SHP77 (cell line): ENCODE results near the gene PET100.
A peak's percentile ranks its signal among the peaks of the same experiment; 100 is the strongest.
"Not testable (repeated sequence)": the region's sequence is repeated elsewhere in the genome, so short reads cannot be mapped to it uniquely, and the experiment has no call there.

Experiments
- DNase-seq, 2 experiments: peaks; one replicate each; lab custom pipeline; 2025; lab: John Stamatoyannopoulos, UW

The PET100 gene

GRCh38 chr19:7633698-7634097, 4.1 kb downstream of the PET100 start, which contains the start of gene PCP2:
Gene PCP2 (minus strand): TSS chr19:7633719. CDS start chr19:7633457, 262 bp downstream.
- peak in 1 of 2 experiments; percentile 7 for DNase-seq

- no peak for DNase-seq
These were observed 6.1 kb downstream of the PET100 start for GRCh38 chr19:7635670-7636069.

GRCh38 chr19:7636317-7636690, 6.7 kb downstream of the PET100 start:
- no peak for DNase-seq

GRCh38 chr19:7636691-7637373, 7.2 kb downstream of the PET100 start, which contains the start of gene STXBP2:
Gene STXBP2 (plus strand): TSS chr19:7637110. CDS start chr19:7637150, 40 bp downstream.
- DNase-seq, result peak; percentile 44 to 66

- peak in 1 of 2 experiments; percentile 7 for DNase-seq
These were observed 8.0 kb downstream of the PET100 start for GRCh38 chr19:7637374-7638256.

- DNase-seq, result no peak
These were observed 9.3 kb downstream of the PET100 start for GRCh38 chr19:7638802-7639465.

GRCh38 chr19:7639863-7640348, 10.3 kb downstream of the PET100 start:
- no peak for DNase-seq

- DNase-seq, result no peak
These were observed 11.2 kb downstream of the PET100 start for GRCh38 chr19:7640803-7641202.

GRCh38 chr19:7641290-7642276, 12.0 kb downstream of the PET100 start:
- no peak for DNase-seq

GRCh38 chr19:7642295-7643030, 12.9 kb downstream of the PET100 start:
- DNase-seq, result no peak

GRCh38 chr19:7643031-7643415, 13.4 kb downstream of the PET100 start:
- no peak for DNase-seq

GRCh38 chr19:7643629-7644549, 14.3 kb downstream of the PET100 start:
- not testable (repeated sequence) for DNase-seq

GRCh38 chr19:7644550-7644877, 14.9 kb downstream of the PET100 start:
- no peak for DNase-seq

- no peak for DNase-seq
These were observed 15.6 kb downstream of the PET100 start for GRCh38 chr19:7645163-7645562.

GRCh38 chr19:7645656-7646425, 16.2 kb downstream of the PET100 start:
- DNase-seq, result no peak

GRCh38 chr19:7646426-7646700, 16.8 kb downstream of the PET100 start:
- no peak for DNase-seq

GRCh38 chr19:7647156-7647555, 17.6 kb downstream of the PET100 start:
- no peak for DNase-seq

- no peak for DNase-seq
These were observed 18.8 kb downstream of the PET100 start for GRCh38 chr19:7648265-7649014.
